Activated CD8-positive, alpha-beta memory T cell treated with anti-CD3 and anti-CD28 coated beads for 4 hours (primary cell): ENCODE results near the gene ATXN7L3B.

Experiments
- DNase-seq, 2 donors: peaks; one replicate each; pipeline ENCODE4 v3.0.0-alpha.2; 2020; ENCODE audit warnings: low read depth in 2 of 2

ATXN7L3B gene

GRCh38 chr12:74551291-74551690, 13.7 kb downstream of the ATXN7L3B start:
- DNase-seq = no peak

- no peak for DNase-seq
Observed at GRCh38 chr12:74552201-74552600, 14.6 kb downstream of the ATXN7L3B start.

GRCh38 chr12:74559728-74560127, 22.1 kb downstream of the ATXN7L3B start:
- no peak for DNase-seq

GRCh38 chr12:74563927-74564326, 26.3 kb downstream of the ATXN7L3B start:
- DNase-seq = no peak

- DNase-seq = no peak
Observed at GRCh38 chr12:74578486-74578885, 40.9 kb downstream of the ATXN7L3B start.

GRCh38 chr12:74579446-74579845, 41.8 kb downstream of the ATXN7L3B start:
- no peak for DNase-seq

- DNase-seq = no peak
Observed at GRCh38 chr12:74579981-74580380, 42.3 kb downstream of the ATXN7L3B start.

- no peak for DNase-seq
Observed at GRCh38 chr12:74581439-74581838, 43.8 kb downstream of the ATXN7L3B start.

- DNase-seq = no peak
Observed at GRCh38 chr12:74584483-74585062, 46.9 kb downstream of the ATXN7L3B start.

- DNase-seq = no peak
Observed at GRCh38 chr12:74586251-74586650, 48.6 kb downstream of the ATXN7L3B start.
